SH-SY5Y (cell line): ENCODE data around the gene RGS3.

Source experiments
- GATA2 ChIP-seq: IDR thresholded peaks from 2 replicates; pipeline ENCODE4 v1.6.1; 2011; ENCODE audit warnings: mild to moderate bottlenecking, low read depth, low read length
- GATA3 ChIP-seq: IDR thresholded peaks from 2 replicates; pipeline ENCODE4 v1.6.1; 2011; ENCODE audit warnings: low read depth, mild to moderate bottlenecking, low read length, moderate library complexity

DNA sequence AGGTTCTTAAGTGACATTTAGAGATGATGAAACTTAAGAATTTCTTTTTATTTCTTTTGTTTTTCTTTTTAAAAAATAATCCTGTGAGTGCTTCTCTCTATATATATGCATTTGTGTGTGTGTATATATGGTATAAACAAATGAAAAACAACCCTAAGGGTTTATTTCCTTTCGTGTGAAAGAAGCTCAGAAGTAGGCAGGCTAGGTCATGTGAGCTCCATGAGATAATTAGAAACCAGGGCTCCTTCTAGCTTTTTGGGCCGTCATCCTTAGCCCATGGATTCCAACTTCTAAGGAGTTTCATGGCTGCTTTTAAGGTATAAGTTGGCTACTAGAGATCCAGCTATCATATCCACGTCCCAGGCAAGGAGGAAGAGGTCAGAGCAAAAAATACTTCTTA lies 41.8 kb upstream of the RGS3 start:
- TF ChIP-seq GATA3 (no peak), GATA2 (no peak)
